Adrenal gland (tissue), 5 donors: ENCODE results near the gene SSB.

Experiments used
- POLR2A ChIP-seq, 2 donors: fragments of 450-650 bp; IDR thresholded peaks; one replicate each; pipeline ENCODE4 v1.6.1; 2017; ENCODE audit warnings: antibody characterized with exemption in 2 of 2, mild to moderate bottlenecking in 2 of 2, moderate library complexity in 1 of 2
- TF ChIP-seq, protein P1 (sequence below), 6 experiments: fragments of 450-650 bp in 4 of 6; fragments of 200-600 bp in 2 of 6; sonication (generic) in 1 of 6; IDR thresholded peaks; 1 replicate in 5 of 6; 2 replicates in 1 of 6; pipeline versions ENCODE4 v1.5.1 to v1.8.0; 2016 to 2021; ENCODE audit warnings: antibody characterized with exemption in 6 of 6, mild to moderate bottlenecking in 2 of 6, moderate library complexity in 1 of 6
- donor health status: DM: no; HTN: no; CAD: no.

- no peak for TF ChIP-seq POLR2A (IDR thresholded peaks at IDR 0.05)
- TF ChIP-seq, protein P1, sequence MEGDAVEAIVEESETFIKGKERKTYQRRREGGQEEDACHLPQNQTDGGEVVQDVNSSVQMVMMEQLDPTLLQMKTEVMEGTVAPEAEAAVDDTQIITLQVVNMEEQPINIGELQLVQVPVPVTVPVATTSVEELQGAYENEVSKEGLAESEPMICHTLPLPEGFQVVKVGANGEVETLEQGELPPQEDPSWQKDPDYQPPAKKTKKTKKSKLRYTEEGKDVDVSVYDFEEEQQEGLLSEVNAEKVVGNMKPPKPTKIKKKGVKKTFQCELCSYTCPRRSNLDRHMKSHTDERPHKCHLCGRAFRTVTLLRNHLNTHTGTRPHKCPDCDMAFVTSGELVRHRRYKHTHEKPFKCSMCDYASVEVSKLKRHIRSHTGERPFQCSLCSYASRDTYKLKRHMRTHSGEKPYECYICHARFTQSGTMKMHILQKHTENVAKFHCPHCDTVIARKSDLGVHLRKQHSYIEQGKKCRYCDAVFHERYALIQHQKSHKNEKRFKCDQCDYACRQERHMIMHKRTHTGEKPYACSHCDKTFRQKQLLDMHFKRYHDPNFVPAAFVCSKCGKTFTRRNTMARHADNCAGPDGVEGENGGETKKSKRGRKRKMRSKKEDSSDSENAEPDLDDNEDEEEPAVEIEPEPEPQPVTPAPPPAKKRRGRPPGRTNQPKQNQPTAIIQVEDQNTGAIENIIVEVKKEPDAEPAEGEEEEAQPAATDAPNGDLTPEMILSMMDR (IDR thresholded peaks at IDR 0.05) = no peak
Measured at GRCh38 chr2:169822036-169822435, 23.4 kb downstream of the SSB start.
